Lower leg skin (tissue), 3 donors: ENCODE measurements around the gene PEAR1.

ENCODE experiments used
- POLR2A ChIP-seq, 2 donors: fragments of 450-650 bp; IDR thresholded peaks; one replicate each; pipeline ENCODE4 v1.6.1; 2016 to 2017; ENCODE audit warnings: antibody characterized with exemption in 2 of 2, mild to moderate bottlenecking in 1 of 2, moderate library complexity in 1 of 2
- TF ChIP-seq, protein P1 (sequence below), 3 donors: fragments of 450-650 bp; IDR thresholded peaks; one replicate each; pipeline ENCODE4 v1.5.1; 2016; ENCODE audit warnings: antibody characterized with exemption in 3 of 3, mild to moderate bottlenecking in 3 of 3, moderate library complexity in 2 of 3

DNA sequence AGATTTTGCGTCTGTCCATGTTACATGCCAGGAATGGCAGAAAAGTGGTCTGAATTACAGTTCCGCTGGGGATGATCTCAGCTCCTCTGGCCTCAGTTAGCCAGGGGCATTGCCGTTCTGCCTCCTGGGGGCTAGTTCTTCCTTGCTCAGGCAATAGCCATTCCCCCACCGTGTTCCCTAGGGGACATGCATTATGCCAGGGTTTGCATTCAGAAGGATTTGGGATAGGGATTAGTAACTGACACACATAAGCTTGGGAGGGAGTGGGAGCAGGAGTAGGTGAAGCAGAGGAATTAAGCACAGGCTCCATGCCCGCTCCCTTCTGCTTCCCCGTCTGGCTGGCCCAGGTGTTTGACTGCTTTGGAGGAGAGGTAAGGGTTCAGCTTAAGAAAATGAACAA is 39.6 kb downstream of the PEAR1 start:
- TF ChIP-seq, protein P1, sequence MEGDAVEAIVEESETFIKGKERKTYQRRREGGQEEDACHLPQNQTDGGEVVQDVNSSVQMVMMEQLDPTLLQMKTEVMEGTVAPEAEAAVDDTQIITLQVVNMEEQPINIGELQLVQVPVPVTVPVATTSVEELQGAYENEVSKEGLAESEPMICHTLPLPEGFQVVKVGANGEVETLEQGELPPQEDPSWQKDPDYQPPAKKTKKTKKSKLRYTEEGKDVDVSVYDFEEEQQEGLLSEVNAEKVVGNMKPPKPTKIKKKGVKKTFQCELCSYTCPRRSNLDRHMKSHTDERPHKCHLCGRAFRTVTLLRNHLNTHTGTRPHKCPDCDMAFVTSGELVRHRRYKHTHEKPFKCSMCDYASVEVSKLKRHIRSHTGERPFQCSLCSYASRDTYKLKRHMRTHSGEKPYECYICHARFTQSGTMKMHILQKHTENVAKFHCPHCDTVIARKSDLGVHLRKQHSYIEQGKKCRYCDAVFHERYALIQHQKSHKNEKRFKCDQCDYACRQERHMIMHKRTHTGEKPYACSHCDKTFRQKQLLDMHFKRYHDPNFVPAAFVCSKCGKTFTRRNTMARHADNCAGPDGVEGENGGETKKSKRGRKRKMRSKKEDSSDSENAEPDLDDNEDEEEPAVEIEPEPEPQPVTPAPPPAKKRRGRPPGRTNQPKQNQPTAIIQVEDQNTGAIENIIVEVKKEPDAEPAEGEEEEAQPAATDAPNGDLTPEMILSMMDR (IDR thresholded peaks at IDR 0.05) = no peak
- TF ChIP-seq POLR2A (IDR thresholded peaks at IDR 0.05) = no peak
